HepG2 (cell line): ENCODE results near the gene NBEAL2.

Experiments used
- CTCF ChIP-seq: sonication (generic); formaldehyde crosslinking; IDR thresholded peaks from 2 replicates; pipeline ENCODE4 v1.5.0; 2020; ENCODE audit warnings: mild to moderate bottlenecking, missing genetic modification reagents, moderate library complexity
- EP300 ChIP-seq, 3 experiments: sonication (generic) in 1 of 3; formaldehyde crosslinking in 1 of 3; IDR thresholded peaks; 2 replicates each; pipeline versions ENCODE4 v1.5.1 to v1.6.1; 2011 to 2020; ENCODE audit warnings: low read depth in 2 of 3, low read length in 2 of 3, borderline replicate concordance in 1 of 3, improper control_type of control experiment in 1 of 3, mild to moderate bottlenecking in 1 of 3, missing genetic modification reagents in 1 of 3, moderate library complexity in 1 of 3
- ESRRA ChIP-seq: sonication (generic); formaldehyde crosslinking; IDR thresholded peaks from 2 replicates; pipeline ENCODE4 v1.5.1; 2020; ENCODE audit warnings: mild to moderate bottlenecking, low read depth, missing genetic modification reagents
- JUNB ChIP-seq: sonication (generic); formaldehyde crosslinking; IDR thresholded peaks from 2 replicates; pipeline ENCODE4 v1.8.0; 2022; ENCODE audit warnings: missing genetic modification reagents, mild to moderate bottlenecking, borderline replicate concordance
- NR2C2 ChIP-seq: sonication (generic); formaldehyde crosslinking; IDR thresholded peaks from 2 replicates; pipeline ENCODE4 v1.4.0; 2020; ENCODE audit warnings: missing genetic modification reagents, mild to moderate bottlenecking, moderate library complexity, borderline replicate concordance
- POLR2A ChIP-seq, 2 experiments: IDR thresholded peaks; 2 replicates each; pipeline ENCODE4 v1.6.1; 2011; ENCODE audit warnings: low read depth in 2 of 2, low read length in 2 of 2, mild to moderate bottlenecking in 1 of 2, moderate library complexity in 1 of 2; ENCODE audit not compliant: insufficient read depth in 1 of 2
- POLR2AphosphoS5 ChIP-seq: IDR thresholded peaks from 2 replicates; pipeline ENCODE4 v1.6.1; 2012; ENCODE audit warnings: low read depth, low read length
- ZBTB43 ChIP-seq: sonication (generic); formaldehyde crosslinking; conservative IDR thresholded peaks from 2 replicates; pipeline ENCODE4 v1.4.0; 2020; ENCODE audit warnings: missing genetic modification reagents
- ZFP90 ChIP-seq: sonication (generic); formaldehyde crosslinking; IDR thresholded peaks from 2 replicates; pipeline ENCODE4 v1.8.0; 2022; ENCODE audit warnings: missing genetic modification reagents, mild to moderate bottlenecking, inconsistent platforms, borderline replicate concordance
- ZHX1 ChIP-seq: sonication (generic); formaldehyde crosslinking; IDR thresholded peaks from 2 replicates; pipeline ENCODE4 v1.8.1; 2022; ENCODE audit warnings: low read depth, mild to moderate bottlenecking, missing genetic modification reagents
- ZNF180 ChIP-seq: sonication (generic); formaldehyde crosslinking; IDR thresholded peaks from 2 replicates; pipeline ENCODE4 v1.4.0; 2020; ENCODE audit warnings: low read depth, missing genetic modification reagents, borderline replicate concordance
- ZNF207 ChIP-seq: fragments of 450-650 bp; IDR thresholded peaks from 2 replicates; pipeline ENCODE4 v1.6.1; 2016; ENCODE audit warnings: antibody characterized with exemption, borderline replicate concordance
- ZNF766 ChIP-seq: sonication (generic); formaldehyde crosslinking; IDR thresholded peaks from 2 replicates; pipeline ENCODE4 v1.5.0; 2020; ENCODE audit warnings: missing genetic modification reagents, borderline replicate concordance
- ZNF790 ChIP-seq: sonication (generic); formaldehyde crosslinking; IDR thresholded peaks from 2 replicates; pipeline ENCODE4 v1.8.0; 2022; ENCODE audit warnings: missing genetic modification reagents, mild to moderate bottlenecking, borderline replicate concordance

- TF ChIP-seq POLR2AphosphoS5 (no peak), ZFP90 (CRISPR knock-in tag) (no peak), ZNF790 (CRISPR knock-in tag) (no peak), JUNB (no peak), ZNF180 (CRISPR knock-in tag) (no peak), ZNF207 (no peak), ZNF766 (CRISPR knock-in tag) (no peak), CTCF (CRISPR knock-in tag) (no peak), NR2C2 (CRISPR knock-in tag) (no peak), ZBTB43 (CRISPR knock-in tag) (no peak), EP300 (IDR thresholded peaks at IDR 0.05; ENCODE audit: low read depth in 2 of 2, low read length in 2 of 2) (no peak), EP300 (CRISPR knock-in tag; IDR thresholded peaks at IDR 0.05; ENCODE audit: borderline replicate concordance) (no peak), ESRRA (no peak), POLR2A (IDR thresholded peaks at IDR 0.05; ENCODE audit: insufficient read depth in 1 of 2, low read depth in 2 of 2, low read length in 2 of 2) (no peak), ZHX1 (CRISPR knock-in tag) (no peak)
These were observed 61.6 kb downstream of the NBEAL2 start for GRCh38 chr3:47041114-47041513.
